ENCODE data around the gene MOV10. TPM values are rescaled to one million over a fixed set of nuclear protein-coding genes. Genes with fewer than 3 reads are reported as not detected.

MOV10 gene
- polyA plus RNA-seq, 1 of the 3 experiments (the other 2 are of a cell fraction): 87.4 TPM

DNA sequence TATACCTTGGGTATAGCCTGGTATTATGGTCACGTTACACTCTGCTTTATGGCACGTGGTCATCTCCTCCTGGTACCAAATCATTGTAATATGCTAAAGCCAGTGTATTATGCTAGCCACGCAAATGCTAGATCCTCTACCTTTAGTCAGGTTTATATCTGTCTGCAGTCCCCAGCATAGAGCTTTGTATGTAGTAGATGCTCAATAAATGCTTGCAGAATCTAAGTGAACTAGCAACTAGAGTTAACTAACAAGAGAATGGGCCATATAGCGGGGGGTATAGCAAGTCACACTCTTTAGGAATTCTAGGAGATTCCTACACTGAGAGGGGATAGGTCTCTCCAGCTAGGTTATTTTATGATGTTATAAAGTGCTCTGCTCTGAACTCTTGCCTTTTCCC, 3.0 kb downstream of the MOV10 start (continued):
- TF ChIP-seq SIN3A (IDR thresholded peaks at IDR 0.05; ENCODE audit: borderline replicate concordance, low read depth, low read length): no peak
- no peak for TF ChIP-seq EZH2phosphoT487 (IDR thresholded peaks at IDR 0.05; ENCODE audit: borderline replicate concordance, low read depth)

- H3K4me3 ChIP-seq (ENCODE audit: low read depth in 2 of 2, low read length in 1 of 2): no peak overlapping the region
- WGBS (ENCODE audit: low lambda C conversion rate): 96% methylated on average over 3 of the region's 3 CpGs
- H3K27ac ChIP-seq (ENCODE audit: low read depth in 2 of 2, low read length in 1 of 2): no peak overlapping the region
- peaks cover 0 to 3% of the 10 kb centered on the region in 2 experiments for H3K36me3 ChIP-seq (replicated peaks in 1 of 2; ENCODE audit: control insufficient read depth in 1 of 2, insufficient read depth in 2 of 2, low read length in 1 of 2)
- H3K4me2 ChIP-seq: no peak overlapping the region
- H4K20me1 ChIP-seq (ENCODE audit: insufficient read depth): no peaks in the 10 kb centered on the region
- H2AFZ ChIP-seq (ENCODE audit: low read depth): no peak overlapping the region
- H3K9me3 ChIP-seq: no peaks in the 10 kb centered on the region
- no peak for TF ChIP-seq TAF1 (IDR thresholded peaks at IDR 0.05; ENCODE audit: borderline replicate concordance, low read depth, low read length)
- H3K9me2 ChIP-seq: no peaks in the 10 kb centered on the region
- H3K4me1 ChIP-seq (ENCODE audit: control insufficient read depth in 1 of 2, insufficient read depth in 2 of 2, low read depth in 1 of 2, low read length in 1 of 2): peaks cover 7 to 10% of the 10 kb centered on the region in 2 experiments; a peak in 3 of 4 replicates
- ChIA-PET POLR2A (no interaction called here), CTCF (no interaction called here)
- DNase-seq: no peak
- peaks cover 7% of the 10 kb centered on the region for H3F3A ChIP-seq (replicated peaks; ENCODE audit: insufficient read depth)
- H3K79me2 ChIP-seq (ENCODE audit: insufficient read depth): peaks cover 74% of the 10 kb centered on the region
- H3K27me3 ChIP-seq (ENCODE audit: insufficient read depth): no peaks in the 10 kb centered on the region
- no peak overlapping the region for H3K9ac ChIP-seq
Observed at GRCh38 chr1:112678605-112679004, 4.1 kb downstream of the MOV10 start.

- Histone ChIP-seq H3K36me3 (replicated peaks in 1 of 2; ENCODE audit: control insufficient read depth in 1 of 2, insufficient read depth in 2 of 2, low read length in 1 of 2) (peaks cover 8 to 12% of the 10 kb centered on the region in 2 experiments), H3K79me2 (ENCODE audit: insufficient read depth) (peaks cover 52% of the 10 kb centered on the region), H3K4me2 (no peak overlapping the region), H4K20me1 (ENCODE audit: insufficient read depth) (peaks cover 19% of the 10 kb centered on the region), H2AFZ (ENCODE audit: low read depth) (no peak overlapping the region), H3K4me1 (ENCODE audit: control insufficient read depth in 1 of 2, insufficient read depth in 2 of 2, low read depth in 1 of 2, low read length in 1 of 2) (no peaks in the 10 kb centered on the region; a peak in 1 of 4 replicates), H3K4me3 (ENCODE audit: low read depth in 2 of 2, low read length in 1 of 2) (no peak overlapping the region), H3K9me3 (no peaks in the 10 kb centered on the region), H3K27me3 (ENCODE audit: insufficient read depth) (no peaks in the 10 kb centered on the region), H3K27ac (ENCODE audit: low read depth in 2 of 2, low read length in 1 of 2) (no peak overlapping the region), H3F3A (replicated peaks; ENCODE audit: insufficient read depth) (no peaks in the 10 kb centered on the region), H3K9ac (no peak overlapping the region), H3K9me2 (no peaks in the 10 kb centered on the region)
- ChIA-PET POLR2A (no interaction called here), CTCF (interaction anchor here (0.9 to 1.8 kb wide), 4 partner anchors 11 to 17 kb away, joined by 3 read pairs; no protein-coding TSS in a partner anchor)
- no peak for DNase-seq
- 93% methylated on average over 5 of the region's 5 CpGs for WGBS (ENCODE audit: low lambda C conversion rate)
- no peak for TF ChIP-seq POLR2AphosphoS5 (IDR thresholded peaks at IDR 0.05; ENCODE audit: low read depth, low read length)
- TF ChIP-seq, protein P1, sequence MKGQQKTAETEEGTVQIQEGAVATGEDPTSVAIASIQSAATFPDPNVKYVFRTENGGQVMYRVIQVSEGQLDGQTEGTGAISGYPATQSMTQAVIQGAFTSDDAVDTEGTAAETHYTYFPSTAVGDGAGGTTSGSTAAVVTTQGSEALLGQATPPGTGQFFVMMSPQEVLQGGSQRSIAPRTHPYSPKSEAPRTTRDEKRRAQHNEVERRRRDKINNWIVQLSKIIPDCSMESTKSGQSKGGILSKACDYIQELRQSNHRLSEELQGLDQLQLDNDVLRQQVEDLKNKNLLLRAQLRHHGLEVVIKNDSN (IDR thresholded peaks at IDR 0.05; ENCODE audit: borderline replicate concordance, low read depth): no peak
- TF ChIP-seq ELF1 (IDR thresholded peaks at IDR 0.05): no peak
Observed at GRCh38 chr1:112685913-112686312, 11.5 kb downstream of the MOV10 start.

GRCh38 chr1:112686417-112686816, 12.0 kb downstream of the MOV10 start:
- 62% methylated on average over 3 of the region's 3 CpGs for WGBS (ENCODE audit: low lambda C conversion rate)
- POLR2A ChIA-PET: no interaction called here
- no peaks in the 10 kb centered on the region; a peak in 1 of 4 replicates for H3K4me1 ChIP-seq (ENCODE audit: control insufficient read depth in 1 of 2, insufficient read depth in 2 of 2, low read depth in 1 of 2, low read length in 1 of 2)
- no peak overlapping the region for H3K27ac ChIP-seq (ENCODE audit: low read depth in 2 of 2, low read length in 1 of 2)
- H3K27me3 ChIP-seq (ENCODE audit: insufficient read depth): no peaks in the 10 kb centered on the region
- no peak overlapping the region for H2AFZ ChIP-seq (ENCODE audit: low read depth)
- peaks cover 8 to 14% of the 10 kb centered on the region in 2 experiments for H3K36me3 ChIP-seq (replicated peaks in 1 of 2; ENCODE audit: control insufficient read depth in 1 of 2, insufficient read depth in 2 of 2, low read length in 1 of 2)
- CTCF ChIA-PET: interaction anchor here (0.9 to 1.8 kb wide), 4 partner anchors 11 to 17 kb away, joined by 3 read pairs; no protein-coding TSS in a partner anchor
- peaks cover 19% of the 10 kb centered on the region for H4K20me1 ChIP-seq (ENCODE audit: insufficient read depth)
- H3K9me3 ChIP-seq: no peaks in the 10 kb centered on the region
- TF ChIP-seq MEF2A (IDR thresholded peaks at IDR 0.05; ENCODE audit: borderline replicate concordance, low read depth) (no peak), JUND (IDR thresholded peaks at IDR 0.05) (no peak), TEAD4 (IDR thresholded peaks at IDR 0.05; ENCODE audit: borderline replicate concordance, insufficient read depth) (no peak)
- TF ChIP-seq, protein P2, sequence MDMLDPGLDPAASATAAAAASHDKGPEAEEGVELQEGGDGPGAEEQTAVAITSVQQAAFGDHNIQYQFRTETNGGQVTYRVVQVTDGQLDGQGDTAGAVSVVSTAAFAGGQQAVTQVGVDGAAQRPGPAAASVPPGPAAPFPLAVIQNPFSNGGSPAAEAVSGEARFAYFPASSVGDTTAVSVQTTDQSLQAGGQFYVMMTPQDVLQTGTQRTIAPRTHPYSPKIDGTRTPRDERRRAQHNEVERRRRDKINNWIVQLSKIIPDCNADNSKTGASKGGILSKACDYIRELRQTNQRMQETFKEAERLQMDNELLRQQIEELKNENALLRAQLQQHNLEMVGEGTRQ (IDR thresholded peaks at IDR 0.05; ENCODE audit: borderline replicate concordance, low read depth, low read length): no peak
- peak; percentile 3 for DNase-seq
- no peak overlapping the region for H3K9ac ChIP-seq
- H3F3A ChIP-seq (replicated peaks; ENCODE audit: insufficient read depth): no peaks in the 10 kb centered on the region
- no peak overlapping the region for H3K4me2 ChIP-seq
- peaks cover 48% of the 10 kb centered on the region for H3K79me2 ChIP-seq (ENCODE audit: insufficient read depth)
- no peaks in the 10 kb centered on the region for H3K9me2 ChIP-seq
- no peak overlapping the region for H3K4me3 ChIP-seq (ENCODE audit: low read depth in 2 of 2, low read length in 1 of 2)
